Fibroblast of lung (primary cell): ENCODE data around the gene SYT9.

Source experiments
- EZH2 ChIP-seq: IDR thresholded peaks from 2 replicates; pipeline ENCODE4 v1.5.1; 2012; ENCODE audit warnings: low read length, control low read depth, mild to moderate bottlenecking; ENCODE audit errors: missing control alignments
- TF ChIP-seq, protein P1 (sequence below), 2 donors: IDR thresholded peaks in 1 of 2; conservative IDR thresholded peaks in 1 of 2; 1 replicate in 1 of 2; 2 replicates in 1 of 2; pipeline ENCODE4 v1.5.1; 2011 to 2012; ENCODE audit warnings: low read length in 2 of 2, control low read depth in 1 of 2, inconsistent platforms in 1 of 2, low read depth in 1 of 2, mild to moderate bottlenecking in 1 of 2

GRCh38 chr11:7484131-7484530 is 232.4 kb downstream of the SYT9 start:
- TF ChIP-seq, protein P1, sequence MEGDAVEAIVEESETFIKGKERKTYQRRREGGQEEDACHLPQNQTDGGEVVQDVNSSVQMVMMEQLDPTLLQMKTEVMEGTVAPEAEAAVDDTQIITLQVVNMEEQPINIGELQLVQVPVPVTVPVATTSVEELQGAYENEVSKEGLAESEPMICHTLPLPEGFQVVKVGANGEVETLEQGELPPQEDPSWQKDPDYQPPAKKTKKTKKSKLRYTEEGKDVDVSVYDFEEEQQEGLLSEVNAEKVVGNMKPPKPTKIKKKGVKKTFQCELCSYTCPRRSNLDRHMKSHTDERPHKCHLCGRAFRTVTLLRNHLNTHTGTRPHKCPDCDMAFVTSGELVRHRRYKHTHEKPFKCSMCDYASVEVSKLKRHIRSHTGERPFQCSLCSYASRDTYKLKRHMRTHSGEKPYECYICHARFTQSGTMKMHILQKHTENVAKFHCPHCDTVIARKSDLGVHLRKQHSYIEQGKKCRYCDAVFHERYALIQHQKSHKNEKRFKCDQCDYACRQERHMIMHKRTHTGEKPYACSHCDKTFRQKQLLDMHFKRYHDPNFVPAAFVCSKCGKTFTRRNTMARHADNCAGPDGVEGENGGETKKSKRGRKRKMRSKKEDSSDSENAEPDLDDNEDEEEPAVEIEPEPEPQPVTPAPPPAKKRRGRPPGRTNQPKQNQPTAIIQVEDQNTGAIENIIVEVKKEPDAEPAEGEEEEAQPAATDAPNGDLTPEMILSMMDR (conservative IDR thresholded peaks at IDR 0.05 in 1 of 2, IDR thresholded peaks at IDR 0.05 in 1 of 2; ENCODE audit: low read depth in 1 of 2, low read length in 2 of 2): no peak
- no peak for TF ChIP-seq EZH2
